Posterior vena cava (tissue), 2 donors: ENCODE data around the gene RBP2. TPM values are rescaled to one million over a fixed set of nuclear protein-coding genes. Genes with fewer than 3 reads are reported as not detected.
"Not testable (repeated sequence)": the region's sequence is repeated elsewhere in the genome, so short reads cannot be mapped to it uniquely, and the experiment has no call there.

Source experiments
- DNase-seq: peaks from one replicate; pipeline ENCODE4 v3.0.0-alpha.2; 2020; ENCODE audit warnings: low spot score
- intact Hi-C, 2 donors: fragments of 100-400 bp; cut with DNase I; formaldehyde crosslinking; loops; one replicate each; pipeline versions ENCODE4 v1.14.1 to v1.14.2; 2022 to 2023
- total RNA-seq, 2 donors: library from RNA; stranded (reverse); fragmentation: NEBNext Ultra II Directional; extraction: Animal tissue kit (Norgen Biotek cat#: 25700); gene quantifications; one replicate each; pipeline ENCODE4 v1.2.1, GENCODE V29; 2021
- donor health status: DM: yes; HTN: yes; CAD: no.
- donor health status: DM: yes; HTN: yes; CAD: no.

RBP2 gene
- total RNA-seq, 2 donors from 2014 or later, result 1.1 TPM; not detected in 1

DNA sequence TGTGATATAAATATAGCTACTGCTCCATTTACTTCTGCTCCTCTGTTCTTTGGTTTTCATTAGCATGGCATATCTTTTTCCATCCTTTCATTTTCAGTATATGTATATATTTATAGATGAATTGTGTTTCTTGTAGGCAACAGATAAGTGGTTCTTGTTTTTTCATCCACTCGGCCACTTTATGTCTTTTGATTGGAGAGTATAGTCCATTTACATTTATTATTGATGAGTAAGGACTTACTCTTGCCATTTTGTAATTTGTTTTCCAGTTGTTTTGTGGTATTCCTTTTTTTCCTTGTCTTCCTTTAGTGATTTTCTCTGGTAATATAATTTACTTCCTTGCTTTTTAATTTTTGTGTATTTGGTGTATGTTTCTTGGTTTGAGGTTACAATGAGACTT, 60.0 kb downstream of the RBP2 start:
- intact Hi-C loops, result no loop called here
- no peak for DNase-seq

DNA sequence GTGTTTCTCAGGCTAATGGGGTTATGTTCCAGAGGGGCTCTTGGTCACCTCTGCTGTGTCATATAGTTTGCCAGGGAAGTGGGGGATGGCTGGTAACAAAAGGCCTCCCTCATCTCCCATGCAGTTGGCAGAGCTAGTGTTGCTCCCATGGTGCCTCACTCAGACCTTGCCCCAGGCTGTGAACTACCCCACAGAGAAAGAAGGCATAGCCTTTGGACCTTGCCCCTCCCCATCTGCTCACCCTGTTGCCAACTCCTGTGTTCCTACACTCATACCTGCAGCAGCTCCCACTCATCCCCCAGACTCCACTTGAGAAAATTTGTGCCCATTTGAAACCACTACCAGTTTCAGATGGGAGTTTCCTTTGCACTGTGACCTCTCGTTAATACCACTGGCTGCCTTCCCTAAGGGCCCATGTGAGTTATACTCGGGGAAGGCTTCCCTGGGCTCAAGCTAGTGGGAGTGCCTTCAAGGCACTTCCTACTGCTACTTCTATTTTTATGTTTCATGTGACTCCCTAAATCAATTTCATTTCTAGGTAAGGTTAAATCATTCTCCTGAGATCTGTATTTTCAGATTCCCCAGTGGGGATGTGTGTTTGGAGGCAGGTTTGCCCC, 61.6 kb downstream of the RBP2 start:
- DNase-seq, result no peak
- intact Hi-C loops, result no loop called here

DNA sequence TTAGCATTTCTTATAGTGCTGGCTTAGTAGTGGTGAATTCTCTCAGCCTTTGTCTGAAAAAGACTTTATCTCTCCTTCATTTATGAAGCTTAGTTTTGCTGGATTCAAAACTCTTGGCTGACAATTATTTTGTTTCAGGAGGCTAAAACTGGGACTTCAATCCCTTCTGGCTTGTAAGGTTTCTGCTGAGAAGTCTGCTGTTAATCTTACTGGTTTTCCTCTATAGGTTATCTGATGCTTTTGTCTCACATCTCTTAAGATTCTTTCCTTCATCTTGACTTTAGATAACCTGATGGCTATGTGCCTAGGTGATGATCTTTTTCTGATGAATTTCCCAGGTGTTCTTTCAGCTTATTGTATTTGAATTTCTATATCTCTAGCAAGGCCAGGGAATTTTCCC, 63.4 kb downstream of the RBP2 start:
- intact Hi-C loops, DNase-seq: not testable (repeated sequence)

Other genes starting within 250 kb of the RBP2 start
- gene MRPS22, start 132.5 kb downstream of the RBP2 start, total RNA-seq, result 10 to 100 TPM; 30.3 to 34.6 TPM
- 100 to 1,000 TPM; 112 to 119 TPM for gene COPB2, start 86.9 kb downstream of the RBP2 start, total RNA-seq
- 10 to 100 TPM; 17.3 to 24.7 TPM for gene RBP1, start 63.2 kb upstream of the RBP2 start, total RNA-seq
- 1 to 10 TPM; 4.3 to 4.9 TPM for gene NMNAT3, start 201.5 kb upstream of the RBP2 start, total RNA-seq